GM12878 (cell line): ENCODE measurements around the gene CLIP1. TPM values are rescaled to one million over a fixed set of nuclear protein-coding genes. Genes with fewer than 3 reads are reported as not detected.
"Not testable (repeated sequence)": the region's sequence is repeated elsewhere in the genome, so short reads cannot be mapped to it uniquely, and the experiment has no call there.

Experiments used
- ATAC-seq: fragments of 200-7000 bp; cut with Tn5 transposase; 3 replicates; pipeline ENCODE4 v1.9.1; 2020; ENCODE audit warnings: mild to moderate bottlenecking, moderate library complexity
- BruUV-seq: library from RNA; stranded (reverse); fragments of 400-500 nt; replicated peaks from 2 replicates; lab custom pipeline; 2021; lab: Mats Ljungman, UMichigan
- CTCF ChIA-PET: fragments of 300-600 bp; sonication (Branson Sonifier 250); formaldehyde crosslinking; extraction: SDS; loops from one replicate; lab custom pipeline; 2021; ENCODE audit warnings: inconsistent platforms; lab: Yijun Ruan, JAX
- POLR2A ChIA-PET: fragments of 350-600 bp; formaldehyde crosslinking; extraction: SDS; loops from one replicate; lab custom pipeline; 2021; ENCODE audit warnings: inconsistent platforms; lab: Charles Lee
- RAD21 ChIA-PET: fragments of 300-600 bp; sonication (Branson Sonifier 250); formaldehyde crosslinking; loops from one replicate; lab custom pipeline; 2023; ENCODE audit warnings: antibody characterized with exemption; ENCODE audit not compliant: unreplicated experiment; lab: Charles Lee
- SMC1A ChIA-PET: fragments of 300-600 bp; sonication (Branson Sonifier 250); formaldehyde crosslinking; loops from one replicate; lab custom pipeline; 2023; ENCODE audit not compliant: unreplicated experiment, uncharacterized antibody; lab: Charles Lee
- DNase-seq: peaks from one replicate; pipeline ENCODE4 v3.0.0-alpha.2; 2011; ENCODE audit warnings: low read depth, low spot score
- FAIRE-seq: peaks from 3 replicates; lab custom pipeline; 2011; peaks lifted over from hg19 to GRCh38; lab: Jason Lieb, UNC
- H2AFZ ChIP-seq: 2 replicates; pipeline ENCODE4 v1.6.0; 2011; ENCODE audit warnings: low read depth, low read length, control low read depth; ENCODE audit not compliant: control insufficient read depth
- H3K27ac ChIP-seq: 2 replicates; pipeline ENCODE4 v1.5.1; 2011; ENCODE audit warnings: control low read depth; ENCODE audit not compliant: control insufficient read depth, insufficient read depth
- H3K27me3 ChIP-seq, 2 experiments: replicated peaks in 1 of 2; 2 replicates each; pipeline versions ENCODE4 v1.6.0 to v1.6.1; 2011; ENCODE audit warnings: low read length in 1 of 2; ENCODE audit not compliant: control insufficient read depth in 2 of 2, insufficient read depth in 2 of 2
- H3K36me3 ChIP-seq, 2 experiments: 2 replicates each; pipeline ENCODE4 v1.5.1; 2011; ENCODE audit warnings: low read length in 1 of 2; ENCODE audit not compliant: control insufficient read depth in 2 of 2, insufficient read depth in 2 of 2
- H3K4me1 ChIP-seq: 2 replicates; pipeline ENCODE4 v1.6.1; 2011; ENCODE audit warnings: mild to moderate bottlenecking, low read length, moderate library complexity, mixed read lengths; ENCODE audit not compliant: control insufficient read depth, insufficient read depth
- H3K4me2 ChIP-seq: 2 replicates; pipeline ENCODE4 v1.6.0; 2011; ENCODE audit warnings: control low read depth; ENCODE audit not compliant: control insufficient read depth, insufficient read depth
- H3K4me3 ChIP-seq: fragments of 200-600 bp; sonication (generic); 2 replicates; pipeline ENCODE4 v1.5.1; 2016
- H3K79me2 ChIP-seq: 2 replicates; pipeline ENCODE4 v1.6.0; 2011; ENCODE audit warnings: low read length; ENCODE audit not compliant: control insufficient read depth, insufficient read depth
- H3K9ac ChIP-seq: 2 replicates; pipeline ENCODE4 v1.8.0; 2011; ENCODE audit warnings: low read length, control low read depth, mixed read lengths; ENCODE audit not compliant: control insufficient read depth, insufficient read depth
- H3K9me3 ChIP-seq: replicated peaks from 3 replicates; pipeline ENCODE4 v1.5.1; 2011; ENCODE audit warnings: mild to moderate bottlenecking, low read length; ENCODE audit not compliant: control insufficient read depth, insufficient read depth
- H4K20me1 ChIP-seq: 2 replicates; pipeline ENCODE4 v1.6.0; 2011; ENCODE audit not compliant: control insufficient read depth, insufficient read depth
- E4F1 ChIP-seq: fragments of 450-650 bp; IDR thresholded peaks from 2 replicates; pipeline ENCODE4 v1.6.1; 2018; ENCODE audit warnings: borderline replicate concordance, mild to moderate bottlenecking; ENCODE audit not compliant: partially characterized antibody
- EP300 ChIP-seq, 2 experiments: fragments of 150-350 bp in 1 of 2; IDR thresholded peaks; 2 replicates each; pipeline ENCODE4 v1.6.1; 2011 to 2012; ENCODE audit warnings: low read depth in 2 of 2, low read length in 2 of 2, borderline replicate concordance in 1 of 2, improper control_type of control experiment in 1 of 2, inconsistent platforms in 1 of 2; ENCODE audit not compliant: control insufficient read depth in 1 of 2
- ESRRA ChIP-seq: IDR thresholded peaks from 2 replicates; pipeline ENCODE4 v1.6.1; 2012; ENCODE audit warnings: mild to moderate bottlenecking, low read length, improper control_type of control experiment
- IRF4 ChIP-seq: IDR thresholded peaks from 2 replicates; pipeline ENCODE4 v1.6.1; 2011; ENCODE audit warnings: low read depth, low read length
- MTA3 ChIP-seq: IDR thresholded peaks from 2 replicates; pipeline ENCODE4 v1.6.1; 2012; ENCODE audit warnings: low read length, inconsistent platforms, borderline replicate concordance
- NFYA ChIP-seq: IDR thresholded peaks from 2 replicates; pipeline ENCODE4 v1.6.1; 2011; ENCODE audit warnings: low read depth, mild to moderate bottlenecking, low read length, improper control_type of control experiment, borderline replicate concordance
- NR2C2 ChIP-seq: IDR thresholded peaks from 2 replicates; pipeline ENCODE4 v1.6.1; 2011; ENCODE audit warnings: borderline replicate concordance, low read depth; ENCODE audit not compliant: control insufficient read depth, insufficient read length
- RB1 ChIP-seq: fragments of 450-650 bp; formaldehyde crosslinking; IDR thresholded peaks from 2 replicates; pipeline ENCODE4 v1.6.1; 2017; ENCODE audit warnings: mild to moderate bottlenecking, borderline replicate concordance
- SMAD1 ChIP-seq: fragments of 450-650 bp; IDR thresholded peaks from 2 replicates; pipeline ENCODE4 v1.6.1; 2018; ENCODE audit warnings: mild to moderate bottlenecking, low read depth; ENCODE audit not compliant: partially characterized antibody
- SMARCA5 ChIP-seq: fragments of 450-650 bp; IDR thresholded peaks from 2 replicates; pipeline ENCODE4 v1.6.1; 2017; ENCODE audit warnings: mild to moderate bottlenecking
- TCF7 ChIP-seq: IDR thresholded peaks from 2 replicates; pipeline ENCODE4 v1.6.1; 2014; ENCODE audit warnings: antibody characterized with exemption, borderline replicate concordance
- WGBS: methylation state at CpG from one replicate; pipeline ENCODE4 v1.1.6; 2016; ENCODE audit warnings: low lambda C conversion rate; ENCODE audit not compliant: insufficient replicate concordance, insufficient coverage; ENCODE audit errors: missing lambda C conversion rate; 5-methylcytosine and 5-hydroxymethylcytosine counted together
- in situ Hi-C: fragments of 300-500 bp; cut with MboI; formaldehyde crosslinking; loops from 9 replicates; pipeline ENCODE4 v1.14.3; 2018; ENCODE audit warnings: mixed read lengths
- intact Hi-C: fragments of 100-400 bp; cut with micrococcal nuclease; formaldehyde crosslinking; loops from one replicate; pipeline ENCODE4 v1.14.2; 2022; ENCODE audit not compliant: unreplicated experiment
- polyA plus RNA-seq, 11 experiments: library from polyadenylated mRNA; depleted of rRNA in 4 of 11; unstranded in 6 of 11; stranded (reverse) in 5 of 11; fragments of >200 nt; fragmentation: Nextera tagmentation in 4 of 11; fragmentation: Illumina TruSeq in 1 of 11; extraction: Ambion mirVana in 4 of 11; extraction: Trizol in 1 of 11; gene quantifications; 1 replicate in 1 of 11; 2 replicates in 10 of 11; pipeline versions ENCODE4 v1.2.1 to v1.2.3, GENCODE V29; 2011 to 2016; ENCODE audit warnings: inconsistent platforms in 2 of 11, missing spikeins in 2 of 11, low read depth in 1 of 11
- total RNA-seq, 4 experiments: library from RNA; depleted of rRNA in 3 of 4; stranded (reverse); fragments of >200 nt in 3 of 4; fragmentation: Illumina TruSeq in 1 of 4; extraction: Trizol in 1 of 4; gene quantifications; 2 replicates each; pipeline versions ENCODE4 v1.2.1 to v1.2.3, GENCODE V29; 2013 to 2021

CLIP1 gene
- total and polyA plus RNA-seq, 10 of the 15 experiments (the other 5 are each of a cell fraction or from before 2014, with no cell fraction given): 6.0 to 45.4 (median 25.2) TPM

DNA sequence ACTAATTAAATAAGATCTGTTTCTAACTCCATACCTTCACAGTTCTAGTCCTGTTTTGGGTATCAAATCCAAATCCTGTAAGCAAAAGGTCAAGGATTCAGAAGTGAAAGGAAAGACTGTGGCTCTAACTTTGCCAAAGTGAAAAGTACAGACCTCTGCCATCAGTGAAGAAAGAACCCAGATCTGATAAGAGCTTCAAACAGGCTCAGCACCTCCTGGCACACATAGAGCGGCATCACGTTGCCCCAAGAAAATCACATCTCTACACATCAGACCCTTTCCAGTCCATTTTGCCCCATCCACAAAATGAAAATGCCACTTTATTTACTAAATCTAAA, 23.2 kb downstream of the CLIP1 start (continued):
- TF ChIP-seq EP300 (IDR thresholded peaks at IDR 0.05; ENCODE audit: borderline replicate concordance in 1 of 2, control insufficient read depth in 1 of 2, low read depth in 2 of 2, low read length in 2 of 2): no peak

- H3K9ac ChIP-seq, H3K4me3 ChIP-seq, DNase-seq, BruUV-seq, FAIRE-seq, ATAC-seq, H3K9me3 ChIP-seq, intact Hi-C loops, H3K27ac ChIP-seq, H3K4me2 ChIP-seq, H4K20me1 ChIP-seq, H2AFZ ChIP-seq, H3K27me3 ChIP-seq, H3K36me3 ChIP-seq, in situ Hi-C loops: not testable (repeated sequence)
- POLR2A ChIA-PET: interaction anchor here (0.7 kb wide), 1 partner anchor 177 kb away, joined by 7 read pairs; no protein-coding TSS in a partner anchor
- RAD21 ChIA-PET: interaction anchor here (1.0 to 5.0 kb wide), 4 partner anchors 24 to 102 kb away, joined by 3 to 113 read pairs (median 18); partner anchors contain the start of genes CLIP1 and ZCCHC8
- SMC1A ChIA-PET: interaction anchor here (0.6 to 7.9 kb wide), 4 partner anchors 17 to 1225 kb away, joined by 3 to 147 read pairs (median 45); no protein-coding TSS in a partner anchor
- WGBS: 97% methylated on average over 6 of the region's 6 CpGs
- H3K79me2 ChIP-seq: peaks cover 12% of the 10 kb centered on the region
- H3K4me1 ChIP-seq: peaks cover 24% of the 10 kb centered on the region
- CTCF ChIA-PET: interaction anchor here (0.6 to 7.2 kb wide), 7 partner anchors 10 to 188 kb away, joined by 3 to 100 read pairs (median 4); partner anchors contain the start of gene CLIP1
Observed at GRCh38 chr12:122397981-122398380, 24.5 kb downstream of the CLIP1 start.

DNA sequence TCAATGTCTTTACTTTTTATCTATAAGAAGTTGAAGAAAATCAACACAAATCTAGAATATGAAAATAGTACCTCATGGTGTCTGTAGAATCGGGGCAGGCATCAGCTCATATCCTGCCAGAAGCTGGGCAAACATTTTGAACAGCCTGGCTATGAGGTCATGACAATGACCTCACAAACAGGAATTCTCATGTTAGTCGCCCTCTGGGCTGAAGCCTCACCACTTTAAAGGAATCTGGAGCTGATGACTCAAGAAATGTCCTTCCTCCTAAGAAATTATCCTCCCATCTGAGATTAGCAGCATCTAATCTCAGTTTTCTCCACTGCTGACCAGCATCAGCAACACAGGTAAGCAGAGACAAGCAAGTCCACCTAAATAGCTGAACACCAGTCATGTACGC, 27.1 kb downstream of the CLIP1 start:
- ChIA-PET POLR2A (interaction anchor here (0.5 kb wide), 1 partner anchor 931 kb away, joined by 4 read pairs; no protein-coding TSS in a partner anchor), CTCF (interaction anchor here (1.1 kb wide), 1 partner anchor 78 kb away, joined by 4 read pairs; no protein-coding TSS in a partner anchor), RAD21 (interaction anchor here (1.2 kb wide), 1 partner anchor 8 kb away, joined by 4 read pairs; no protein-coding TSS in a partner anchor), SMC1A (interaction anchor here (1.0 kb wide), 1 partner anchor 76 kb away, joined by 6 read pairs; no protein-coding TSS in a partner anchor)
- Histone ChIP-seq H3K79me2 (peaks cover 7% of the 10 kb centered on the region), H3K4me1 (peaks cover 13% of the 10 kb centered on the region), H3K4me3 (no peak overlapping the region), H3K9ac (no peak overlapping the region), H3K9me3 (no peaks in the 10 kb centered on the region), H3K27me3 (no peaks in the 10 kb centered on the region), H3K4me2 (no peak overlapping the region), H4K20me1 (no peaks in the 10 kb centered on the region; the same call in 1 of the 2 replicates), H3K36me3 (no peaks in the 10 kb centered on the region), H2AFZ (no peak overlapping the region), H3K27ac (no peak overlapping the region)
- BruUV-seq: TSS peak; percentile 22
- DNase-seq: no peak
- no peak for FAIRE-seq
- TF ChIP-seq ESRRA (no peak), NR2C2 (no peak), NFYA (no peak), SMARCA5 (no peak), E4F1 (no peak), RB1 (no peak), TCF7 (no peak), IRF4 (no peak), SMAD1 (no peak), MTA3 (no peak)
- WGBS: 80% methylated on average over 3 of the region's 3 CpGs
- in situ Hi-C loops (no loop called here), intact Hi-C loops (no loop called here)
- no peak for ATAC-seq
